Neural cell (in vitro differentiated cells): ENCODE results near the gene HNRNPF.

Experiments
- CTCF ChIP-seq: fragments of 450-650 bp; IDR thresholded peaks from 2 replicates; pipeline ENCODE4 v1.5.1; 2014; ENCODE audit warnings: antibody characterized with exemption, mild to moderate bottlenecking, moderate library complexity; ENCODE audit not compliant: poor library complexity, severe bottlenecking
- EP300 ChIP-seq: fragments of 450-650 bp; conservative IDR thresholded peaks from 2 replicates; pipeline ENCODE4 v1.6.1; 2014; ENCODE audit warnings: antibody characterized with exemption, mild to moderate bottlenecking, moderate library complexity; ENCODE audit not compliant: poor library complexity, severe bottlenecking
- EZH2 ChIP-seq: fragments of 200-600, 300-800 bp; shearing (Covaris generic), sonication (generic); IDR thresholded peaks from 2 replicates; pipeline ENCODE4 v1.6.1; 2014; ENCODE audit warnings: antibody characterized with exemption, low read length, borderline replicate concordance, mild to moderate bottlenecking; ENCODE audit not compliant: insufficient read depth, poor library complexity, severe bottlenecking
- MXI1 ChIP-seq: fragments of 450-650 bp; conservative IDR thresholded peaks from 2 replicates; pipeline ENCODE4 v1.6.1; 2014; ENCODE audit warnings: antibody characterized with exemption, mild to moderate bottlenecking; ENCODE audit not compliant: poor library complexity, severe bottlenecking
- POLR2AphosphoS5 ChIP-seq: IDR thresholded peaks from 2 replicates; pipeline ENCODE4 v1.6.1; 2012
- RAD21 ChIP-seq: fragments of 450-650 bp; conservative IDR thresholded peaks from 2 replicates; pipeline ENCODE4 v1.6.1; 2014; ENCODE audit warnings: antibody characterized with exemption, mild to moderate bottlenecking, moderate library complexity

DNA sequence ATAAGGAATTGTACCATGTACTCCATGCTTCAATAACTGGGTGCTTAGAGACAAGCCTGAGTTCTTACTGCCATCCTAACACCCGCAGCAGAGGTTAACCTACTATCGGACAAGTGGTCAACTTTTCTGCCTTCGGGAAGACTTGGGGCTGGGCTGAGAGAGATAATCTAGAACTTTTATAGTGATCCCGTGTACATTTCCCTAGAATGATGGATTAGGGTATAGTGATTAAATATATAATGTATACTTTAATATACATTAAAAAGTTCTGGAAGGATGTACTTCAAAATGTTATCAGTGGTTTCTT lies 12.2 kb upstream of the HNRNPF start:
- TF ChIP-seq EP300 (no peak), CTCF (no peak), RAD21 (no peak), MXI1 (no peak), EZH2 (no peak), POLR2AphosphoS5 (no peak)
